Activated CD4-positive, alpha-beta memory T cell treated with anti-CD3 and anti-CD28 coated beads for 36 hours (primary cell): ENCODE results near the gene H1-8. TPM values are rescaled to one million over a fixed set of nuclear protein-coding genes. Genes with fewer than 3 reads are reported as not detected.

Experiments used
- total RNA-seq, 2 experiments: library from RNA; stranded (reverse); gene quantifications; one replicate each; pipeline ENCODE4 v1.2.3, GENCODE V29; 2021

Gene H1-8
- total RNA-seq, 2 experiments from 2014 or later = not detected

Other genes with a start within 250 kb of the H1-8 start
- under 1 TPM; 0.31 to 0.45 TPM for gene EFCAB12, start 114.5 kb upstream of the H1-8 start, total RNA-seq
- gene MBD4, start 103.2 kb upstream of the H1-8 start, total RNA-seq = 10 to 100 TPM; 50.5 to 53.7 TPM
- gene IFT122, start 103.0 kb upstream of the H1-8 start, total RNA-seq = 10 to 100 TPM; 21.5 to 25.5 TPM
- gene RHO, start 14.5 kb upstream of the H1-8 start, total RNA-seq = not detected
- 1 to 10 TPM; 7.2 to 8.6 TPM for gene PLXND1, start 63.5 kb downstream of the H1-8 start, total RNA-seq